GM19324 (cell line): ENCODE data around the gene GPER1.

Experiments used
- ATAC-seq: cut with Tn5 transposase; IDR thresholded peaks from one replicate; pipeline ENCODE4 v1.9.1; 2021; ENCODE audit warnings: mild to moderate bottlenecking, moderate library complexity; ENCODE audit not compliant: unreplicated experiment, low FRiP score

The GPER1 gene

DNA sequence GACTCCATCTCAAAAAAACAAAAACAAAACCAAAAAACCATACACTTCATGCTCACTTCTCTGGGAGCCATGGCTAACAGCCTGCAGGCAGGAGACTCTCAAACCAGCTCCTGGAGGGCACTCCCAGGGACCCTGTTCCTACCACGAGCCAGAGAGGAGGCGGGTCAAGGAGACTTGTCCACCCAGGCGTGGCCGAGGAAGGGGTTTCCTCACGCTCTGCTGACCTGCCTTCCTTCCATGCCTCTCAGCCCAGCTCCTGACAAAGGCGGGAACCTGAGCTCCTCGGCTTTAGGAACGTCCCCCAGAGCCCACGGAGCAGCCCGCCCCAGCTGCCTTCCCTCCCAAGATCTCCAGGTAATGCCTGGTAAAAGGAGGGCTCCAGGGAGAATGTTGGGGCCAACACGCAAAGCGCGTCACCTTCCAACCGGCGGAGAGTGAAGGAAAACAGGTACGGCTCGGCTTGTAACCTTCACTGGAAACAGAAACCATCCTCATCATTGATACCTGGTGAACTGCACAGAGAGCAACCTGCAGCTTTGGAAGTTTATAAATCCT is 34.0 kb upstream of the GPER1 start:
- ATAC-seq = no peak

DNA sequence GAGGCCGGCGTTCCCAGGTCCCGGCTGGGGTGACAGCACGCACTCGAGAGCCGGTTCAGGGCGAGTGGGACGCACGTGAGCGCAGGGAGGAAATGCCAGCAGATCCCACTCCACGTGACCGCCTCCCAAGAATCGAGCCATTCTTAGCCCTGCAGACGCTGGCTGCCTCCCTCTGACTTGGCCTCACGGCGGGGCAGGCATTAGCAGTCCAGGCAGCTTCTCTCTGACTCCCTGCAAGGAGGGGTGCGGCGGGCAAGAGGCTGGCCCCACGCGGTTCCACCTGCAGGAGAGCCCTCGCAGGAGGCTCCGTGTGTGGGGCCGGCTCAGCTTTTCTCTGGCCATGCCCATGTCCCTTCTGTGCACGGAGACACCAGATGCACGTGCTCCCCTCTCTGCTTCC is 33.5 kb upstream of the GPER1 start:
- no peak for ATAC-seq

GRCh38 chr7:1054861-1055450 is 33.0 kb upstream of the GPER1 start:
- ATAC-seq = no peak

DNA sequence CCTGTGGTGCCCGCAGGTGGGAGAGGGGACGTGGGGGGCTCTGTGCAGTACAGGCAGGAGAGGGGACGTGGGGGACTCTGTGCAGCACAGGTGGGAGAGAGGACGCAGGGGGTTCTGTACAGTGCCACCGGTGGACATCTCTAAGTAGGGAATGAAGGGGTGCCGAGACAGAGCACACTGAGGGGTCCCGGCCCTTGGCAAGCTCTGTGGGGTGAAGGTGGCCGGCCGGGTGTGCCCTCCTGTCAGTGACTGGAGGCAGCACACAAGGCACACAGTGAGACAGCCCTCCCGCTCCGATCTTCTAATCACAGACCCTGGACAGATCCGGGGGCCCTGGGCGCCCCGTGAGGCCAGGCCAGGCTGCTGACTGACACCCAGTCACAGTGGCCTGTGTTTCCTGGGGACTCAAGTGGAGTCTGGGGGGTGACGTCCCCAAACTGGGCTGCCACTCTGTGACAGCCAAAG is 32.4 kb upstream of the GPER1 start:
- ATAC-seq = no peak

DNA sequence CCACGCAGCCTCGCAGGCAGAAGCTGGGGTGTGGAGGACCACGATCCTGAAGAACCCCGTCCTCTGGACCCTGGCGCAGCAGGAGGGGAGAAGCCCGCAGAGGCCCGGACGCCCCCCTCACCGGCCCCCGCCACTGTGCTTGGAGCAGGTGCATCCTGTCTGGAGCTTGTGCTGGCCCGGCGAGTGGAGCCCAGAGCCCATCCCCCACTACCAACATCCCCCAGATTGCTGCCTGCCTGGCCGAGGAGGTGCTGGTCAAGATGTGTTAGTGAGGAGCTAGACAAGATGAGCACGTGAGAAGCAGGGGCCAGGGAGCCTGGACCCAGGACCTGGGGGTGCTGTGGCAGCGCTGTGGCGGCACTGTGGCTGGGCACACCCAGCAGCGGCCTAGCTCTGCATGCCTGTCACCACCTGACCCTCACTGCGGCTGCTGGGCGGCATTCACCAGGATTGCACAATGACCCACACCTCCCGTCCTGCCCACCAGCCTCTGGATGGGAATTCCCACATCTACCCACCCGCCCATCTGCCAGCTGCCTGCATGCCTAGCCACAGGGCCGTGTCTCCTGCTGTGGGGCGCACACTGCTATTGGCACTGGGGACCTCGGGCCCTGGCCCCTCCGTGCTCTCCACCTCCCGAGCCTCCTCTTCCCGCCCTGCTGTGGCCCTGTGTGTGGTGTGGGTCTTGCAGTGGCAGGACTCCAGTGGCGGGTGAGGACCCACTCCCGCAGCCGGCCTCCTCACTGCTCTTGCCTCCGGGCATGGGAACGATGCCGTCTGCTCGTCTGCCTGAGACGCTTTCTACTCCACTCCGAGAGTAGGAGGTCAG is 31.7 kb upstream of the GPER1 start:
- no peak for ATAC-seq

DNA sequence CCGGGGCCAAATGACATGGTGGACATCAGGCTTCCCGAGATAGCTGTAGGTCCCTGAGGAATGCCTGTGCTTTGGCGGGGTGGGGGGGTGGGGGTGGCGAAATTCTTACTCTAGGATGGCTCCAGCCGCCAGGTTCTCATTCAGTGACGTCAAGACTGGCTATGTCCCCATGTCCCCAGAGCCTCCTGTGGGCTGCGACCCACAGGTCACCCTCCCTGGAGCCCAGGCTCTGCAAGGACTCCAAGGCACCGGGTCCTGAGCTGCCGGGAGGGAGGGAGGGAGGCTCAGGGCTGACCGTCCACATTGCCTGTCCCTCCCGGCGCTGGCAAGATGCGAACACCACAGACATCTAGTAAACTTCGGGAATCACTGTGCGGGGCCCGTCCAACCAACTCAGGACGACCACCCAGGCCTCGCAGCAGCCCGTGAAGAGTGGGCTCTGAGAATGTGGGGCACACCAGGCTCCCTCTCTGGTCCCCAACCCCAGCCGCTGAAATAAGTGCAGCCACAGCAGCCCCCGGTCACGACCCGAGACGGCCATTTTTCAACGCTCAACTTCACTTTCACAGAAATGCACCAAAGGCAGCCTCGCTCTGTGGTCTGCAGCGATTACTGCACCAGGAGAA is 31.0 kb upstream of the GPER1 start:
- ATAC-seq = no peak

DNA sequence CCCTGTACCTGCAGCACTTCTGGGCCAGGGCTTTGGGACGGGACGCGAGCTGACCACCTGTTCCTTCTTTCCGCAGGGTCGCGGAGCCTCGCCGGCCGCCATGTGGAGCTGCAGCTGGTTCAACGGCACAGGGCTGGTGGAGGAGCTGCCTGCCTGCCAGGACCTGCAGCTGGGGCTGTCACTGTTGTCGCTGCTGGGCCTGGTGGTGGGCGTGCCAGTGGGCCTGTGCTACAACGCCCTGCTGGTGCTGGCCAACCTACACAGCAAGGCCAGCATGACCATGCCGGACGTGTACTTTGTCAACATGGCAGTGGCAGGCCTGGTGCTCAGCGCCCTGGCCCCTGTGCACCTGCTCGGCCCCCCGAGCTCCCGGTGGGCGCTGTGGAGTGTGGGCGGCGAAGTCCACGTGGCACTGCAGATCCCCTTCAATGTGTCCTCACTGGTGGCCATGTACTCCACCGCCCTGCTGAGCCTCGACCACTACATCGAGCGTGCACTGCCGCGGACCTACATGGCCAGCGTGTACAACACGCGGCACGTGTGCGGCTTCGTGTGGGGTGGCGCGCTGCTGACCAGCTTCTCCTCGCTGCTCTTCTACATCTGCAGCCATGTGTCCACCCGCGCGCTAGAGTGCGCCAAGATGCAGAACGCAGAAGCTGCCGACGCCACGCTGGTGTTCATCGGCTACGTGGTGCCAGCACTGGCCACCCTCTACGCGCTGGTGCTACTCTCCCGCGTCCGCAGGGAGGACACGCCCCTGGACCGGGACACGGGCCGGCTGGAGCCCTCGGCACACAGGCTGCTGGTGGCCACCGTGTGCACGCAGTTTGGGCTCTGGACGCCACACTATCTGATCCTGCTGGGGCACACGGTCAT is 30.3 kb upstream of the GPER1 start:
- ATAC-seq = no peak

- no peak for ATAC-seq
Measured at GRCh38 chr7:1058311-1058710, 29.6 kb upstream of the GPER1 start.

DNA sequence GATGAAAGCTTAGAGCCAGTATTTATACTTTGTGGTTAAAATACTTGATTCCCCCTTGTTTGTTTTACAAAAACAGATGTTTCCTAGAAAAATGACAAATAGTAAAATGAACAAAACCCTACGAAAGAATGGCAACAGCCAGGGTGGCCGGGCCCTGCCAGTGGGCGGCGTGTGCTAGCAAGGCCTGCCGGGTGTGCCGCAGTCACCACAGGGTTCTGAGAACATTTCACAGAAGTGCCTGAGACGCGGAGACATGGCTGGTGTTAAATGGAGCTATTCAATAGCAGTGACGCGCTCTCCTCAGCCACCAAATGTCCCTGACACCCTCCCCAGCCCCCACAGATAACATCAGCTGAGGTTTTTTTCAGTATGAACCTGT is 29.1 kb upstream of the GPER1 start:
- ATAC-seq = no peak

DNA sequence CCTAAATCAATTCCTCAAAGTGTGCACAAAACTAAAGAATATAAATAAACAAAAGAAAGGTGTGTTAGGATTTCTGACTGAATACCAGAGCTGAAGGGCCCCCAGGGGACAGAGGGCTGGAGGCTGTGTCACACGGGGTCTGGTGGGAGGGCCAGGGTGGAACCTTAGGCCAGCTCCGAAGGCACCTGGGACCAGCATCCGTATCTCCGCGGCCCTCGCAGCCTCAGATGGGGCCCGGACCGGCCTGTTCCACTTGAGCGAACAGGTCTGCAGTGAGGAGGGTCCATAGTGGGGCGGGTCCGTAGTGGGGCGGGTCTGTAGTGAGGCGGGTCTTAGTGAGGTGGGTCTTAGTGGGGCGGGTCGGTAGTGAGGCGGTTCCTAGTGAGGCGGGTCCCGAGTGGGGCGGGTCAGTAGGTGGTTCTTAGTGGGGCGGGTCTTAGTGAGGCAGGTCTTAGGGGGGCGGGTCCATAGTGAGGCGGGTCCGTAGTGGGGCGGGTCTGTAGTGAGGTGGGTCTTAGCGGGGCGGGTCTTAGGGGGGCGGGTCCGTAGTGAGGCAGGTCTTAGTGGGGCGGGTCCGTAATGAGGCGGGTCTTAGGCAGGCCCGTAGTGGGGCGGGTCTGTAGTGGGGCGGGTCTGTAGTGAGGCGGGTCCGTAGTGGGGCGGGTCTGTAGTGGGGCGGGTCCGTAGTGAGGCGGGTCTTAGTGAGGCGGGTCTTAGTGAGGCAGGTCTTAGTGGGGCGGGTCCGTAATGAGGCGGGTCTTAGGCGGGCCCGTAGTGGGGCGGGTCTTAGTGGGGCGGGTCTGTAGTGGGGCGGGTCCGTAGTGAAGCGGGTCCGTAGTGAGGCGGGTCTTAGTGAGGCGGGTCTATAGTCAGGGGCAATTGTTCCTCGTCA is 28.5 kb upstream of the GPER1 start:
- no peak for ATAC-seq

GRCh38 chr7:1060315-1061072 is 27.4 kb upstream of the GPER1 start:
- no peak for ATAC-seq

- no peak for ATAC-seq
Measured at GRCh38 chr7:1061180-1061579, 26.7 kb upstream of the GPER1 start.

DNA sequence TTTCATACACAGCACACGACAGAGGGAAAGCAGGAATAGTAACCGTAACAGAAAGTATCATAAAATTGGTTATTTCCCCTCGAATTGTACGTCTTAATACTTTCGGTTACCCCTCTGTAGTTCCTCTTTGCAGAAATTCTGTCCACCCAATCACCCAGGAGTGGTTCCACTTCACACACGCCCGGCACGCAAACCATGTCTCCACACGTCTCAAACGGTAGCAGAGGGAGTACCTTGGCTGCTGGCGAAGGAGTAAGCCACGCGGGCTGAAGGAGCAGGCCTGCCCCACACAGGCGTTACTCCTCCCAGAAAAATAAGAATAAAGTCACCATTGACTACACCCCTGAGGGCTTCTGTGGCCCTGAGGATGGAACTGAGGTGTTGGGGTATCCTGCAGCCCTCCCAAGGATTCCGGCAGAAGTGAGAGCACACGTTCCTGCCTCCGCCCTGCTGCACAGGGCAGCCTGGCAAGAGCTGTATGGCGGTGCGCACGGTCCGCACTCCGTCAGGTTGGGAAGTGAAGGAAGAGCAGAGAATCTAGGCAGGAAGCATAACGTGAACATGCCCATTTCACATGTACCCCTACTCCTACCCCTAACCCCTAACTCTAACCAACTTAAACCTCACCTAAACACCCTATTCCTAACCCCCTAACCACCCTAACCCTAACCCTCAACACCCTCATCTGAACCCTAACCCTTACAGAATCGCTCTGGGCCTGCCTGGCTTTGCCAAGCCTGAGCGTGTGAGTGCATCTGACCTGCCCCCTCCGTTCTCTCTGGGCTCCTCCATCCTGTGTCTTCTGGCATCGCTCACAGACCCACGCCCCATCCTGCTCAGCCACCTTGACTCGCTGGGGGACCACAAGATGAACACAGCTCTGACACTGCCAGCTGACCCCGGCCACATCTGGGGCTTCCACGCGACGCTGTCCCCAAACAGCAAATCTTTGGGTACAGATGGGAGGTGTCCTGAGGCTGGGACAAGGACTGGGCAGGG is 25.3 kb upstream of the GPER1 start:
- peak; percentile 69 for ATAC-seq

GRCh38 chr7:1063361-1063760 is 24.6 kb upstream of the GPER1 start:
- ATAC-seq = no peak

GRCh38 chr7:1064581-1064980 is 23.3 kb upstream of the GPER1 start:
- no peak for ATAC-seq

DNA sequence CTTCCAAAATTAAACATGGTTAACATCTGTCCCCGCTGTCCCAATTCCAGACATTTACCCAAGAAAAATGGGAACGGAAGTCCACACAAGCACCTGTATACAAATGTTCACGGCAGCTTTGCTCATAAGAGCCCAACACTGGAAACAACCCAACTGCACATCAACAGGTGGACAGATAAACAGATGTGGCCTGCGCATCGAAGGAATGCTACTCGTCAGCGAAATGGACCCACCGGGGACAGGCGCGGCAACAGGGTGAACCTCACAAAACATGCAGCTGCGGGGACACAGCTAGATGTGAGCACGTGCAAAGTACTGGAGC is 22.7 kb upstream of the GPER1 start:
- no peak for ATAC-seq

- ATAC-seq = peak; percentile 54
Measured at GRCh38 chr7:1065585-1066241, 22.2 kb upstream of the GPER1 start.
